ENCODE results near the gene MSI2.

DNA sequence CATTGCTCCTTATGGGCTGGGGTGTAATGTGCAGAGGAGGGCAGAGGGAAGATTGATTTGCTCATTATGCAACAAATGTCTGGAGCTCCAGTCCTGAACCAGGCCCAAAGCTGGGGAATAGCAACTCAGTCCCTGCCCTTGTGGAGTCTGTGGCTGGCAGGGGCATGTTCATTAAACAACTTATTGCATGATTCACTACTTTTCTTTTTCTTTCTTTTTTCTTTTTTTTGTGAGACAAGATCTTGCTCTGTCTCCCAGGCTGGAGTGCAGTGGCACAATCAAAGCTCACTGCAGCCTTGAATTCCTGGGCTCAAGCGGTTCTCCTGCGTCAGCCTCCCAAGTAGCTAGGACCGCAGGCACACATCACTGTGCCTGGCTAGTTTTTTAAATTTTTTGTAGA is 23.1 kb downstream of the MSI2 start:
- TF ChIP-seq, protein P1, sequence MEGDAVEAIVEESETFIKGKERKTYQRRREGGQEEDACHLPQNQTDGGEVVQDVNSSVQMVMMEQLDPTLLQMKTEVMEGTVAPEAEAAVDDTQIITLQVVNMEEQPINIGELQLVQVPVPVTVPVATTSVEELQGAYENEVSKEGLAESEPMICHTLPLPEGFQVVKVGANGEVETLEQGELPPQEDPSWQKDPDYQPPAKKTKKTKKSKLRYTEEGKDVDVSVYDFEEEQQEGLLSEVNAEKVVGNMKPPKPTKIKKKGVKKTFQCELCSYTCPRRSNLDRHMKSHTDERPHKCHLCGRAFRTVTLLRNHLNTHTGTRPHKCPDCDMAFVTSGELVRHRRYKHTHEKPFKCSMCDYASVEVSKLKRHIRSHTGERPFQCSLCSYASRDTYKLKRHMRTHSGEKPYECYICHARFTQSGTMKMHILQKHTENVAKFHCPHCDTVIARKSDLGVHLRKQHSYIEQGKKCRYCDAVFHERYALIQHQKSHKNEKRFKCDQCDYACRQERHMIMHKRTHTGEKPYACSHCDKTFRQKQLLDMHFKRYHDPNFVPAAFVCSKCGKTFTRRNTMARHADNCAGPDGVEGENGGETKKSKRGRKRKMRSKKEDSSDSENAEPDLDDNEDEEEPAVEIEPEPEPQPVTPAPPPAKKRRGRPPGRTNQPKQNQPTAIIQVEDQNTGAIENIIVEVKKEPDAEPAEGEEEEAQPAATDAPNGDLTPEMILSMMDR (IDR thresholded peaks at IDR 0.05; ENCODE audit: insufficient read depth, low read length, poor library complexity, severe bottlenecking): no peak
- no peak for TF ChIP-seq EZH2phosphoT487 (conservative IDR thresholded peaks at IDR 0.05; ENCODE audit: low read length)

Measured in SU-DHL-6 (cell line).